ENCODE results near the gene GRIN2C. TPM values are rescaled to one million over a fixed set of nuclear protein-coding genes. Genes with fewer than 3 reads are reported as not detected.

Gene GRIN2C
- total and polyA plus RNA-seq, 2 of the 4 experiments (the other 2 are of a cell fraction): 0.22 TPM; not detected in 1

GRCh38 chr17:74808714-74809430 lies 50.8 kb downstream of the GRIN2C start:
- Histone ChIP-seq H3K23ac (ENCODE audit: low read depth, low read length) (no peak overlapping the region), H3K56ac (ENCODE audit: extremely low read depth, insufficient read depth, low read length) (no peak overlapping the region), H3K9ac (ENCODE audit: low read depth, low read length) (no peak overlapping the region), H4K5ac (ENCODE audit: low read depth, low read length) (no peak overlapping the region), H3K18ac (ENCODE audit: low read depth, low read length) (no peak overlapping the region), H3K27ac (ENCODE audit: insufficient read depth, low read length) (no peak overlapping the region), H3K4me2 (ENCODE audit: low read depth, low read length) (no peak overlapping the region), H3K9me3 (ENCODE audit: control insufficient read depth, insufficient read depth, low read length) (no peaks in the 10 kb centered on the region), H3K4me3 (ENCODE audit: insufficient read depth, low read depth, low read length) (no peak overlapping the region), H3K4ac (ENCODE audit: low read depth, low read length) (no peak overlapping the region), H2BK20ac (ENCODE audit: low read depth, low read length) (no peak overlapping the region), H2BK120ac (ENCODE audit: low read depth, low read length) (no peak overlapping the region), H2AK5ac (ENCODE audit: low read depth, low read length) (no peak overlapping the region), H2BK5ac (ENCODE audit: low read depth, low read length, poor library complexity, severe bottlenecking) (no peak overlapping the region), H3K4me1 (ENCODE audit: control insufficient read depth, insufficient read depth, low read length) (no peaks in the 10 kb centered on the region), H2BK15ac (ENCODE audit: low read depth, low read length) (no peak overlapping the region), H2AK9ac (replicated peaks; ENCODE audit: low read depth, low read length, poor library complexity) (no peak overlapping the region), H4K91ac (ENCODE audit: insufficient read depth, low read depth, low read length) (no peak overlapping the region), H4K8ac (ENCODE audit: low read depth in 2 of 2, low read length in 2 of 2) (no peak overlapping the region), H2AFZ (replicated peaks; ENCODE audit: low read length, poor library complexity) (no peak overlapping the region), H3K27me3 (ENCODE audit: control insufficient read depth, insufficient read depth, low read length) (no peaks in the 10 kb centered on the region), H3K14ac (replicated peaks; ENCODE audit: low read depth, low read length) (no peak overlapping the region), H4K20me1 (ENCODE audit: insufficient read depth, low read length) (no peaks in the 10 kb centered on the region; the same call in 1 of the 2 replicates), H3K36me3 (ENCODE audit: control insufficient read depth, insufficient read depth, low read length) (peaks cover 6% of the 10 kb centered on the region), H3K79me1 (ENCODE audit: low read depth in 1 of 2, low read length in 2 of 2) (no peaks in the 10 kb centered on the region), H3K9me1 (ENCODE audit: insufficient read depth, low read length) (0 out of 2 replicates have a peak, but pooled peaks cover 2% of the 10 kb centered on the region)
- WGBS, 2 experiments (ENCODE audit: extremely low coverage in 2 of 2, insufficient read length in 1 of 2): 97% methylated on average over 5 of the region's 17 CpGs; no CpG with 5 or more reads in 1 of the 2 experiments
- no peak for DNase-seq
- no peak for TF ChIP-seq POLR2A (IDR thresholded peaks at IDR 0.05; ENCODE audit: low read depth, low read length)
- TF ChIP-seq MAFK (IDR thresholded peaks at IDR 0.05; ENCODE audit: low read depth, low read length): no peak
- no peak for TF ChIP-seq SMC3 (IDR thresholded peaks at IDR 0.05; ENCODE audit: low read depth, low read length)
- no peak for TF ChIP-seq BHLHE40 (IDR thresholded peaks at IDR 0.05; ENCODE audit: low read depth, low read length)
- no peak for TF ChIP-seq ELK1 (IDR thresholded peaks at IDR 0.05; ENCODE audit: borderline replicate concordance, low read depth, low read length)
- TF ChIP-seq RAD21 (IDR thresholded peaks at IDR 0.05; ENCODE audit: low read length): no peak
- no peak for TF ChIP-seq CEBPB (IDR thresholded peaks at IDR 0.05; ENCODE audit: low read depth, low read length)
- TF ChIP-seq MAZ (IDR thresholded peaks at IDR 0.05; ENCODE audit: borderline replicate concordance, low read depth, low read length): no peak
- no peak for TF ChIP-seq RCOR1 (IDR thresholded peaks at IDR 0.05; ENCODE audit: insufficient replicate concordance, low read length)
- no peak for TF ChIP-seq MXI1 (IDR thresholded peaks at IDR 0.05; ENCODE audit: borderline replicate concordance, low read depth, low read length)
- TF ChIP-seq CHD1 (IDR thresholded peaks at IDR 0.05; ENCODE audit: low read depth, low read length): no peak
- TF ChIP-seq NFE2L2 (IDR thresholded peaks at IDR 0.05; ENCODE audit: low read depth, low read length): no peak
- no peak for TF ChIP-seq CTCF (conservative IDR thresholded peaks at IDR 0.05; ENCODE audit: low read depth, low read length)
- no peak for TF ChIP-seq RFX5 (IDR thresholded peaks at IDR 0.05; ENCODE audit: low read depth, low read length)
- TF ChIP-seq USF2 (IDR thresholded peaks at IDR 0.05; ENCODE audit: low read depth, low read length): no peak
- no peak for TF ChIP-seq FOS (IDR thresholded peaks at IDR 0.05; ENCODE audit: low read depth, low read length)
- no peak for ATAC-seq (ENCODE audit: low read depth)
- intact Hi-C loops (cut with micrococcal nuclease) (no loop called here), dilution Hi-C loops (cut with HindIII; ENCODE audit: low sequenced_read_pairs, unreplicated experiment) (no loop called here), in situ Hi-C loops (cut with MboI; ENCODE audit: low sequenced_read_pairs) (no loop called here)
- CTCF ChIA-PET: no interaction called here
- POLR2A ChIA-PET (ENCODE audit: unreplicated experiment): no interaction called here
- no TSS peak for BruUV-seq (replicated peaks)

Measured in IMR-90 (cell line).